ENCODE results near the gene IFNA5. TPM values are rescaled to one million over a fixed set of nuclear protein-coding genes. Genes with fewer than 3 reads are reported as not detected.

IFNA5 gene
- total and polyA plus RNA-seq, 2 donors (not counting 1 experiment from before 2014, with no cell fraction given): not detected

GRCh38 chr9:21267485-21268346 is 37.4 kb downstream of the IFNA5 start:
- no peaks in the 10 kb centered on the region for H3K79me2 ChIP-seq (ENCODE audit: control insufficient read depth, insufficient read depth, low read length)
- no peaks in the 10 kb centered on the region for H4K20me1 ChIP-seq (ENCODE audit: control insufficient read depth, extremely low read depth, insufficient read depth, low read length)
- H3K4me1 ChIP-seq (ENCODE audit: control insufficient read depth, extremely low read depth, insufficient read depth, low read length): no peaks in the 10 kb centered on the region
- H2AFZ ChIP-seq (ENCODE audit: low read length): no peak overlapping the region
- no peak overlapping the region for H3K4me2 ChIP-seq (ENCODE audit: extremely low read depth, insufficient read depth, low read length)
- H3K9me3 ChIP-seq (ENCODE audit: control insufficient read depth, insufficient read depth, low read depth, low read length): no peaks in the 10 kb centered on the region
- no peak overlapping the region for H3K27ac ChIP-seq (ENCODE audit: insufficient read depth, low read length)
- H3K27me3 ChIP-seq (ENCODE audit: control insufficient read depth, insufficient read depth, low read length): peaks cover 5% of the 10 kb centered on the region
- no peak overlapping the region for H3K9ac ChIP-seq (ENCODE audit: insufficient read depth, low read length)
- H3K36me3 ChIP-seq (ENCODE audit: control insufficient read depth, insufficient read depth, low read length): no peaks in the 10 kb centered on the region
- DNase-seq (ENCODE audit: low read depth in 2 of 2): no peak
- no peak overlapping the region for H3K4me3 ChIP-seq (replicated peaks in 1 of 4; ENCODE audit: control extremely low read depth in 1 of 4, insufficient read depth in 1 of 4, low read depth in 3 of 4, low read length in 4 of 4)
- TF ChIP-seq EZH2 (IDR thresholded peaks at IDR 0.05; ENCODE audit: low read length, missing control alignments) (no peak), CTCF (conservative IDR thresholded peaks at IDR 0.05 in 1 of 2, IDR thresholded peaks at IDR 0.05 in 1 of 2; ENCODE audit: low read depth in 1 of 2, low read length in 2 of 2) (no peak)

- Histone ChIP-seq H3K4me1 (ENCODE audit: control insufficient read depth, extremely low read depth, insufficient read depth, low read length) (no peaks in the 10 kb centered on the region), H4K20me1 (ENCODE audit: control insufficient read depth, extremely low read depth, insufficient read depth, low read length) (no peaks in the 10 kb centered on the region), H3K4me3 (replicated peaks in 1 of 4; ENCODE audit: control extremely low read depth in 1 of 4, insufficient read depth in 1 of 4, low read depth in 3 of 4, low read length in 4 of 4) (no peak overlapping the region), H3K9ac (ENCODE audit: insufficient read depth, low read length) (no peak overlapping the region), H3K4me2 (ENCODE audit: extremely low read depth, insufficient read depth, low read length) (no peak overlapping the region), H2AFZ (ENCODE audit: low read length) (no peak overlapping the region), H3K27ac (ENCODE audit: insufficient read depth, low read length) (no peak overlapping the region), H3K79me2 (ENCODE audit: control insufficient read depth, insufficient read depth, low read length) (no peaks in the 10 kb centered on the region), H3K9me3 (ENCODE audit: control insufficient read depth, insufficient read depth, low read depth, low read length) (no peaks in the 10 kb centered on the region), H3K27me3 (ENCODE audit: control insufficient read depth, insufficient read depth, low read length) (peaks cover 5% of the 10 kb centered on the region), H3K36me3 (ENCODE audit: control insufficient read depth, insufficient read depth, low read length) (no peaks in the 10 kb centered on the region)
- TF ChIP-seq CTCF (conservative IDR thresholded peaks at IDR 0.05 in 1 of 2, IDR thresholded peaks at IDR 0.05 in 1 of 2; ENCODE audit: low read depth in 1 of 2, low read length in 2 of 2) (no peak), EZH2 (IDR thresholded peaks at IDR 0.05; ENCODE audit: low read length, missing control alignments) (no peak)
- DNase-seq (ENCODE audit: low read depth in 2 of 2): no peak
Measured at GRCh38 chr9:21266733-21267484, 38.2 kb downstream of the IFNA5 start.

GRCh38 chr9:21265421-21266189 is 39.5 kb downstream of the IFNA5 start:
- peaks cover 5% of the 10 kb centered on the region for H3K27me3 ChIP-seq (ENCODE audit: control insufficient read depth, insufficient read depth, low read length)
- H3K4me3 ChIP-seq (replicated peaks in 1 of 4; ENCODE audit: control extremely low read depth in 1 of 4, insufficient read depth in 1 of 4, low read depth in 3 of 4, low read length in 4 of 4): no peak overlapping the region
- no peak overlapping the region for H2AFZ ChIP-seq (ENCODE audit: low read length)
- no peaks in the 10 kb centered on the region for H3K36me3 ChIP-seq (ENCODE audit: control insufficient read depth, insufficient read depth, low read length)
- no peak for TF ChIP-seq CTCF (conservative IDR thresholded peaks at IDR 0.05 in 1 of 2, IDR thresholded peaks at IDR 0.05 in 1 of 2; ENCODE audit: low read depth in 1 of 2, low read length in 2 of 2)
- no peak for TF ChIP-seq EZH2 (IDR thresholded peaks at IDR 0.05; ENCODE audit: low read length, missing control alignments)
- H3K27ac ChIP-seq (ENCODE audit: insufficient read depth, low read length): no peak overlapping the region
- no peak overlapping the region for H3K9ac ChIP-seq (ENCODE audit: insufficient read depth, low read length)
- DNase-seq (ENCODE audit: low read depth in 2 of 2): no peak
- no peaks in the 10 kb centered on the region for H3K79me2 ChIP-seq (ENCODE audit: control insufficient read depth, insufficient read depth, low read length)
- H3K4me2 ChIP-seq (ENCODE audit: extremely low read depth, insufficient read depth, low read length): no peak overlapping the region
- H3K9me3 ChIP-seq (ENCODE audit: control insufficient read depth, insufficient read depth, low read depth, low read length): no peaks in the 10 kb centered on the region
- H4K20me1 ChIP-seq (ENCODE audit: control insufficient read depth, extremely low read depth, insufficient read depth, low read length): no peaks in the 10 kb centered on the region
- H3K4me1 ChIP-seq (ENCODE audit: control insufficient read depth, extremely low read depth, insufficient read depth, low read length): no peaks in the 10 kb centered on the region
